Subcutaneous adipose tissue (tissue), 4 donors: ENCODE results near the gene DTX1. TPM values are rescaled to one million over a fixed set of nuclear protein-coding genes. Genes with fewer than 3 reads are reported as not detected.

Experiments used
- CTCF ChIP-seq: fragments of 450-650 bp; IDR thresholded peaks from one replicate; pipeline ENCODE4 v1.5.1; 2016; ENCODE audit warnings: low read depth, mild to moderate bottlenecking, control low read depth, antibody characterized with exemption, moderate library complexity
- total RNA-seq, 4 donors: library from RNA; depleted of rRNA; stranded (reverse); fragments of >200 nt; gene quantifications; one replicate each; pipeline ENCODE4 v1.1.0, GENCODE V29; 2016

DTX1 gene
- total RNA-seq, 4 donors from 2014 or later, result 20.2 to 137 (median 46.2) TPM

- TF ChIP-seq CTCF, result no peak
Observed at GRCh38 chr12:113092607-113093408, 36.3 kb downstream of the DTX1 start.

- TF ChIP-seq CTCF, result no peak
Observed at GRCh38 chr12:113093409-113094101, 37.0 kb downstream of the DTX1 start.

GRCh38 chr12:113094738-113095137 is 38.2 kb downstream of the DTX1 start:
- TF ChIP-seq CTCF, result no peak

- TF ChIP-seq CTCF, result no peak
Observed at GRCh38 chr12:113095405-113095804, 38.9 kb downstream of the DTX1 start.

GRCh38 chr12:113096675-113097461 is 40.3 kb downstream of the DTX1 start:
- TF ChIP-seq CTCF, result no peak

- TF ChIP-seq CTCF, result no peak
Observed at GRCh38 chr12:113097716-113098440, 41.3 kb downstream of the DTX1 start.
